Left ventricle myocardium inferior (tissue), 1 donor: ENCODE data around the gene PRR13. TPM values are rescaled to one million over a fixed set of nuclear protein-coding genes. Genes with fewer than 3 reads are reported as not detected.

Experiments used
- DNase-seq: peaks from one replicate; pipeline ENCODE4 v3.0.0-alpha.2; 2020
- H3K27ac ChIP-seq: fragments of 200-600 bp; replicated peaks from 2 replicates; pipeline ENCODE4 v1.8.0; 2021
- H3K27me3 ChIP-seq: fragments of 200-600 bp; 2 replicates; pipeline ENCODE4 v1.8.0; 2021; ENCODE audit warnings: low read depth
- H3K36me3 ChIP-seq: fragments of 200-600 bp; 2 replicates; pipeline ENCODE4 v1.8.0; 2021
- H3K4me1 ChIP-seq: fragments of 200-600 bp; 2 replicates; pipeline ENCODE4 v1.8.0; 2021
- H3K4me3 ChIP-seq: fragments of 200-600 bp; 2 replicates; pipeline ENCODE4 v1.8.0; 2021; ENCODE audit warnings: mild to moderate bottlenecking, moderate library complexity
- H3K9me3 ChIP-seq: fragments of 200-600 bp; replicated peaks from 2 replicates; pipeline ENCODE4 v1.8.0; 2021
- intact Hi-C: fragments of 100-400 bp; cut with micrococcal nuclease; formaldehyde crosslinking; loops from one replicate; pipeline ENCODE4 v1.11.0; 2022
- total RNA-seq: library from RNA; stranded (reverse); fragmentation: NEBNext Ultra II Directional; extraction: Animal tissue kit (Norgen Biotek cat#: 25700); gene quantifications from one replicate; pipeline ENCODE4 v1.2.1, GENCODE V29; 2021
- TF ChIP-seq, protein P1 (sequence below): fragments of 200-600 bp; IDR thresholded peaks from 2 replicates; pipeline ENCODE4 v1.8.0; 2021; ENCODE audit warnings: antibody characterized with exemption, mild to moderate bottlenecking, borderline replicate concordance
- donor health status: DM: no; HTN: yes; CAD: no; lungs with severe emphysema.

The PRR13 gene
- total RNA-seq, 1 donor from 2014 or later, result 53.1 TPM

DNA sequence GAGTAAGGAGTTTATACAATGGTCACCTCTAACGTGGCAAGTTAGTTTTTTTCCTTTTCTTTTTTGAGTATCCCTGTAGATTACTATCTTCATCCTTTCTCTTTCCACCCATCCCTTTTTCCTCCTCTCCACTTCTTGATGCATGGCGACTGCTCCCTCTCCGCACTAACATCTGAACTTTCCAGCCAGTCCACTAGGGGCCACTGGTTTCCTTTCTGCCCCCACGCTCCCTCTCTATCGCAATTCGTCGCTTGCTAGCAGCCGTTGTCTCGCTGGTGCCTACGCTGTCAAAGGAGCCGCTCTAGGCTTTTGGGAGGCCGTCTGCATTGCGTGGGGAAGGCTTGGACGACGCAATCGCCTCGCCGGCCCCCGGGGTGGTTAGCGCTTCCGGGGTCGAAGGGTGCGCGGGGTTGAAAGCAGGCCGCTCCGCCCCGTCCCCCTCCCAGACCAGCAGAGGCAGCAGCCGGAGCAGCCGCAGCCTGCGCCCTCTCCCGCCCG lies 10.2 kb downstream of the PRR13 start, which contains the start of gene PCBP2:
TSS of gene PCBP2 (plus strand) at position 442 of the 498 bp plus-strand sequence. CDS start 2,699 bp downstream, outside the sequence.
- Histone ChIP-seq H3K27ac (peak within 1 kb of the TSS; percentile 97), H3K36me3 (peaks cover 32% of the 10 kb centered on the region), H3K27me3 (no peaks in the 10 kb centered on the region), H3K9me3 (no peaks in the 10 kb centered on the region), H3K4me3 (peak within 1 kb of the TSS; percentile 77), H3K4me1 (peaks cover 52% of the 10 kb centered on the region)
- TF ChIP-seq, protein P1, sequence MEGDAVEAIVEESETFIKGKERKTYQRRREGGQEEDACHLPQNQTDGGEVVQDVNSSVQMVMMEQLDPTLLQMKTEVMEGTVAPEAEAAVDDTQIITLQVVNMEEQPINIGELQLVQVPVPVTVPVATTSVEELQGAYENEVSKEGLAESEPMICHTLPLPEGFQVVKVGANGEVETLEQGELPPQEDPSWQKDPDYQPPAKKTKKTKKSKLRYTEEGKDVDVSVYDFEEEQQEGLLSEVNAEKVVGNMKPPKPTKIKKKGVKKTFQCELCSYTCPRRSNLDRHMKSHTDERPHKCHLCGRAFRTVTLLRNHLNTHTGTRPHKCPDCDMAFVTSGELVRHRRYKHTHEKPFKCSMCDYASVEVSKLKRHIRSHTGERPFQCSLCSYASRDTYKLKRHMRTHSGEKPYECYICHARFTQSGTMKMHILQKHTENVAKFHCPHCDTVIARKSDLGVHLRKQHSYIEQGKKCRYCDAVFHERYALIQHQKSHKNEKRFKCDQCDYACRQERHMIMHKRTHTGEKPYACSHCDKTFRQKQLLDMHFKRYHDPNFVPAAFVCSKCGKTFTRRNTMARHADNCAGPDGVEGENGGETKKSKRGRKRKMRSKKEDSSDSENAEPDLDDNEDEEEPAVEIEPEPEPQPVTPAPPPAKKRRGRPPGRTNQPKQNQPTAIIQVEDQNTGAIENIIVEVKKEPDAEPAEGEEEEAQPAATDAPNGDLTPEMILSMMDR, result peak; percentile 94
- intact Hi-C loops, result no loop called here
- peak; percentile 98 for DNase-seq

DNA sequence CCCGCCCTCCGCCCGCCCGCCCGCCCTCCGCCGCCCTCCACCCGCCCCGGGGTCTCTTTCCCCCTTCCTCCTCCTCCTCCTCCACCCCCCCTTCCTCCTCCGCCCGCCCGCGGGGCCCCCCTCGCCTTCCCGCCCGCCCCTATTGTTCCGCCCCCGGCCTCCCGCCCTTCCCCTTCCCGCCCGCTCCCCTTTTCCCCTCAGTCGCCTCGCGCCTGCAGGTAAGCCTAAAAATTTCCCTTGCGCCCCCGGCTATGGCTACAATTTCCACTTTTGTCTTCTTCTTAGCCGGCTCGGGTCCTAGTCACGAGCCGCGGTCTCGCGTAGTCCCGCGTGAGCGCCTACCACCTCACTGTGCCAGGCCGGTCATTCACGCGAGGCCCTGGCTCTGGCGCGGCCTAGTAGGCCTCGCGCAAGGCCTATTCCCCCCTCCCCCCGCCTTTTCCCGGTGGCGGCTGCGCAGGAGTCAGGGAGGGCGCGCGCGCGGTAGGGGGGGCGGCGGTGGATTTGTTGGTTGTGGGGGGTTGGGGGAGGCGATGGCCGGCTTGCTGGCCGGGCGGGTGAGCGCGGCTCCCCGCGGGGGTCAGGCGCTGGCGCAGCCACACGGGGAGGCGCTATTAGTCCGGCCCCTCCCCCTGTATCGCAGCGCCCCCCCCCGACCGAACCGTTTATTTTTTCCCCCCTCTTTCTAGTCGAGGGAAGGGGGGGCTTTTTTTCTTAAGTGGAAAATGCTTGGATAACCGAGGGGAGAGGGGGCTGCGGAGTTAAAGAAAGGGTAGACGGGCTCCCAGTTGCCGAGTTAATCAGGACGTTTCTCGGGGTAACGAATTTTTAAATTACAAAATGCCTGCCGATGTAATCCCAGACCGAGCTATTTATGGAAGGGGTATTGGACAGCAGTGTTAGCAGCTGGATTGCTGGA lies 10.9 kb downstream of the PRR13 start:
- peak overlapping the region; percentile 77 for H3K4me3 ChIP-seq
- H3K27me3 ChIP-seq, result no peaks in the 10 kb centered on the region
- TF ChIP-seq, protein P1, result peak; percentile 44
- H3K9me3 ChIP-seq, result no peaks in the 10 kb centered on the region
- H3K36me3 ChIP-seq, result peaks cover 33% of the 10 kb centered on the region
- peak overlapping the region; percentile 97 for H3K27ac ChIP-seq
- DNase-seq, result peak; percentile 91
- intact Hi-C loops, result no loop called here
- peaks cover 58% of the 10 kb centered on the region for H3K4me1 ChIP-seq

DNA sequence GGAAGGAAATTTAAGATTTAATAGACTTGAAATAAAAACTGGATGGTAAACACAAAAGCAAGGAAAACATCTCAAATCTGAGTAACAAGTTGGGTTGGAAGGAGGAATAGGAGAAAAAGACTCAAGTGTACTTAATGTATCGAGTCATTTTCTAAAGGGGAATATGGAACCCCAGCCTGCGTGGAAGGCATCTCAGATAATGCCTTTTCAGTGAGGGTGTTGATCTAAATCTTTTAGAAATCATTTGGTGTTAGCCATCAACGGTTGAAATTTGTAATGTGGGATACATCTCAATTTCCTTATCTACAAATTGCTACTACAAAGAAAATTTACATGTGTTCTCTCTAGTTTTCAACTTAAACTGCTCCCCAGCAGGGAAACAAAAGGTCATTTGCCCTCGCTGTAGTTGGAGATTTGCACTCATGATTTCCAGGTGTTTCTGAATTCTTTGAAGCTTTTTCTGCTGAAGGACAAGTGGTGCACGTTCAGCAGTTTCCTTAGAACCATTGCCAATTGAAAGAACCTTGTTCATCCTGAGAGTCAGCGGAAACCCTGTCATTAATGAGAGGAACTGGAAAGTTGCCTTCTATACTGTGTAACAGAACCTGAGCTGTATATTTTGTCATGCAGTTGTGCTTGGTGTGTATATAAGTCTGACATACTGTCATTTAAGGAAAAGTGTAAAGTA lies 12.6 kb downstream of the PRR13 start:
- H3K4me1 ChIP-seq, result peaks cover 65% of the 10 kb centered on the region
- H3K9me3 ChIP-seq, result no peaks in the 10 kb centered on the region
- intact Hi-C loops, result no loop called here
- DNase-seq, result no peak
- peaks cover 49% of the 10 kb centered on the region for H3K36me3 ChIP-seq
- no peaks in the 10 kb centered on the region for H3K27me3 ChIP-seq
- H3K27ac ChIP-seq, result peak overlapping the region; percentile 18
- TF ChIP-seq, protein P1, result no peak
- H3K4me3 ChIP-seq, result peak overlapping the region; percentile 77

DNA sequence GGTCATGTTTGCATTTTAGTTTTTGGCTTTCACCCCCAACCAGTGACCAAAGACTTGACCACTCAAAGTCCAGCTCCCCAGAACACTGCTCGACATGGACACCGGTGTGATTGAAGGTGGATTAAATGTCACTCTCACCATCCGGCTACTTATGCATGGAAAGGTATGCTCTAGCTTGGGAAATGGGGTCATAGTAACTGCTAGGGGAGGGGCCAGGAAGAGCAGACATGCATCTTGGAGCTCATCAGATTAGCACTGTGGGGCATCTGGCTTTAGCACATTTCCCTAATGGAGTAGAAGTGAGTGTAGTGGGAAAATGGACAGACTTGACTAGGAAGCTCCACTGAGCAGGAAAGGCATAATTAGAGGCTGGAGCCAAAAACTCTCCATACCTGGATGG lies 13.2 kb downstream of the PRR13 start:
- no peaks in the 10 kb centered on the region for H3K27me3 ChIP-seq
- peaks cover 55% of the 10 kb centered on the region for H3K36me3 ChIP-seq
- H3K27ac ChIP-seq, result peak overlapping the region; percentile 18
- DNase-seq, result no peak
- no peaks in the 10 kb centered on the region for H3K9me3 ChIP-seq
- peaks cover 71% of the 10 kb centered on the region for H3K4me1 ChIP-seq
- intact Hi-C loops, result no loop called here
- peak overlapping the region; percentile 77 for H3K4me3 ChIP-seq
- TF ChIP-seq, protein P1, result no peak

DNA sequence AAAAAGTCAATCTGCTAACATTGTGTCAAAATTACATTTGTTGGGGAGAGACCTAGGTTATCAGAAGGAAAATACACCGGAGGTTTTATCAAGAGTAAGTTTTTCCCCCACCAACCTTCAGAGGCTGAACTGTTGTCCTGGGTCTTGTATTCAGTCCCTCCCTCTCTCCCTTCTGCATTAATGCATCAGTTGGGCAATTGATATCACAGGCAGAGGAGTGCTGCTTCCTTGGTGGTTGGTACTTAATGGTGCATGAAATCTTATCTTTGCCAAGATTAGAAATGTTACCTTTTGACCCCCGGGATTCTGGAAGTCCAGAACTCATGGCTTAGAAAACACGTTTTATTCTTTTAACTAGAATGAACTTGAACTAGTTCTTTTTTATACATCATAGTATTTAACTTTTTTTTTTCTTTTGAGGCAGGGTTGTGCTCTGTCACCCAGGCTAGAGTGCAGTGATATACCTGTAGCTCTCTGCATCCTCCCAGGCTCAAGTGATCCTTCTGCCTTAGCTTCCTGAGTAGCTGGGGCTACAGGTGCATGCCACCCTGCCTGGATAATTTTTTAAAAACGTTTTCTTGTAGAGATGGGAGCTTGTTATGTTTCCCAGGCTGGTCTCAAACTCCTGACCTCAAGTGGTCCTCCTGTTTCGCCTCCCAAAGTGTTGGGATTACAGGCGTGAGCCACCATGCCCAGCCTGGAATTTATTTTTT lies 15.3 kb downstream of the PRR13 start:
- TF ChIP-seq, protein P1, result no peak
- Histone ChIP-seq H3K4me3 (no peak overlapping the region), H3K27ac (peak overlapping the region; percentile 10), H3K27me3 (no peaks in the 10 kb centered on the region), H3K36me3 (peaks cover 77% of the 10 kb centered on the region), H3K4me1 (peaks cover 85% of the 10 kb centered on the region), H3K9me3 (no peaks in the 10 kb centered on the region)
- intact Hi-C loops, result no loop called here
- no peak for DNase-seq
